Measurements from ENCODE around the gene POLD1.

DNA sequence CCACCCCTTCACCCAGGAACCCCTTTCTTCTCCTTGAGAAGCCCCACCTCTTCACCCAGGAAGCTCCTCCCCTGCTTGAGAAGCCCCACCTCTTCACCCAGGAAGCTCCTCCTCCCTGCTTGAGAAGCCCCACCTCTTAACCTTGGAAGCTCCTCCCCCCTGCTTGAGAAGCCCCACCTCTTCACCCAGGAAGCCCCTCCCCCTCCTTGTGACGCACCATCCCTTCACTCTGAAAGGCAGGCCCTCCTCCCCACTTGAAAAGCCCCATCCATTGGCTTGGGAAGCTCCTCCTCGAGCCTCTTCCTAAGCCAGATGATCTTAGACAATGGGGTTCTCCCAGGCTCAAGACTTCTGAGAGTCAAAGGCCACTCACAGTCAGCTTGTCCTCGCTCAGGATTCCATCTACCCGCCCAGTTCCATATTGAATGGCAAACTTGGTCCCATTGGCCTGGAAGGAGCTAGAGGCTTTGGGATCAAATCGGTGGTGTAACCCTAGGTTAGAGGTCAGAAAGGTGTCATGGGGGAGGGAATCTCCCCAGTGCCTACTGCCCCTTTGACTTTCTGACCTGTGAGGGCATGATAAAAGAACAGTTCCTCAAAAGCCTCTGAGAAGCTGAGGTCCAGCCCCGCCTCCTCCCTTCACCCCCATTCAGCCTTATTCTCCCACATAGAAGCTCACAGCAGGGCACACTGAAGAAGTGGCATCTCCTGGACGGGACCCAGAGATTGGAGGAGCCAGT lies 22.7 kb upstream of the POLD1 start:
- TF ChIP-seq POLR2A (IDR thresholded peaks at IDR 0.05; ENCODE audit: low read depth, low read length) (no peak), POLR2AphosphoS5 (IDR thresholded peaks at IDR 0.05; ENCODE audit: low read depth, low read length) (no peak), TAF1 (IDR thresholded peaks at IDR 0.05; ENCODE audit: borderline replicate concordance, low read depth, low read length) (no peak)

Measured in GM12892 (cell line).